HG03095 (cell line): ENCODE measurements around the gene GPATCH4.
"Not testable (repeated sequence)": the region's sequence is repeated elsewhere in the genome, so short reads cannot be mapped to it uniquely, and the experiment has no call there.

Experiments
- ATAC-seq: cut with Tn5 transposase; IDR thresholded peaks from one replicate; pipeline ENCODE4 v1.9.1; 2021; ENCODE audit warnings: moderate library complexity; ENCODE audit not compliant: unreplicated experiment

GPATCH4 gene

DNA sequence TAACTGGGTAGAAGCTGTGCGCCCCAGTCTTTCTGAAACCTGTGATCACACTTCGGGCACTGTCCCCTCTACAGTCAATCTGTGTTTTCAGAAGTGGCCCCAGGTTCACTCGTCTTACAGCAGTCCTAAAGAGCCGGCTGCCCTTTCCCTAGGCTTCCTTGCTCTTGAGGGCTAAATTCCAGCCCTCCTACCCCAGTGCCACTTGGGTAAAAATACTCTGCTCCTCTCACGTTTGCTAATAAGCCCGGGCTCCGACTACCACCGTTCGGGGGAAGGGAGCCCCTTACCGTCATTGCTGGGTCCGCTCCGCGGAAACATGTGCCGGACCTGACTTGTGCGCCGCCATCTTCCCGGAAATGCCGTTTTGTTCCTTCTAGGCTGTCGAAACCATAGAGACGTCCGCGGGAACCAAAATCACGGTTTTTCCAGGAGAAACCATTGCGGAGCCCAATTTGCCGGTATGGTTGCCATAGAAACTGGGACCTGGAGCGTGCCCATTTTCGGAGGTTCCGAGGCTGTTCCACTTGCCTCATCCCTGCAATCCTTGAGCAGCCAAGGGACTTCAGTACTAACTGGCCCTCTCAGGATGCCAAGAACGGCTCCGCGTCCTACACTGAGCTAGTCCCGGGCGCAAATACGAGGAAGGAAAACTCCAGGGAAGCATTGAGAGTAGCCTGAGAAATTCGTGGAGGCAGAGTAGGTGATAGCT, at the start of gene GPATCH4:
GPATCH4 (minus strand) TSS at position 358 of the 709 bp plus-strand sequence.
- no peak for ATAC-seq

DNA sequence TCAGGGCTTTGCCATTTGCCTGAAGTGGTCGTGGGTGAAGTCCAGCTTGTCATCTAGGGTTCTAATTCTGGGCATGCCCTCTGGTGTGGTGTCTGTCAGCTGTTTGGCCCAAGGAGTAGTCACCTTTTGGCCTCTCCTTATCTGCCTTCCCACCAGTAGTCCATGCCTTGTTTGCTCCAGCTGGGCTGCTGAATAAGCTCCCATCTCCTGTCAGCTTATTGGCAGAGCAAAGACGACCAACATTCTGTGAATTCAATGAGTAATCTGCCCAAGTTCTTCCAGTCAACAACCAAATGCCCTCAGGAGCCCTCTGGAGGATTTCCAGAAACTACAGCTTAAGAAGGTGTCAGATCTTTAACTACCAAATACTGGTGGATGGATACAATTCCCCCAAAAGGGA, 47.7 kb upstream of the GPATCH4 start:
- ATAC-seq: no peak

DNA sequence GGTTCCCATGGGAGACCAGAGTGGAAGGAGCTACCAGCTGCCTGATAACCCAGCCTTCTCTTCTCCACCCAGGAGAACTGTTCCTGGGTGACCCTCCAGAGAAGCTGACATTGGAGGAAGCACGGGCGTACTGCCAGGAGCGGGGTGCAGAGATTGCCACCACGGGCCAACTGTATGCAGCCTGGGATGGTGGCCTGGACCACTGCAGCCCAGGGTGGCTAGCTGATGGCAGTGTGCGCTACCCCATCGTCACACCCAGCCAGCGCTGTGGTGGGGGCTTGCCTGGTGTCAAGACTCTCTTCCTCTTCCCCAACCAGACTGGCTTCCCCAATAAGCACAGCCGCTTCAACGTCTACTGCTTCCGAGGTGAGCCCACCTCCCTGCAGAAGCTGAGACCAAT, 47.2 kb upstream of the GPATCH4 start:
- ATAC-seq: no peak

DNA sequence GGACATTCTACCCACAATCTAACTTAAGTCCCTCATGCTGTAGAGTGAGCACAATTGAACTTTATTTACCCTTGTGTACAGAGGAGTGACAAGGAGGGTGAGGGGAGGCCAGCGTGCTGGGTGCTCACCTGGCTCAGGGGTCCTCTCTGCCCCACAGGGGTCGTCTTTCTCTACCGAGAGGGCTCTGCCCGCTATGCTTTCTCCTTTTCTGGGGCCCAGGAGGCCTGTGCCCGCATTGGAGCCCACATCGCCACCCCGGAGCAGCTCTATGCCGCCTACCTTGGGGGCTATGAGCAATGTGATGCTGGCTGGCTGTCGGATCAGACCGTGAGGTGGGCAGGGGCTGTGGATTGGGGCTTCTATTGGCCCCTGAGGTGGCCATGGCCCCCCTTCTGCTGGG, 46.1 kb upstream of the GPATCH4 start:
- ATAC-seq: no peak

DNA sequence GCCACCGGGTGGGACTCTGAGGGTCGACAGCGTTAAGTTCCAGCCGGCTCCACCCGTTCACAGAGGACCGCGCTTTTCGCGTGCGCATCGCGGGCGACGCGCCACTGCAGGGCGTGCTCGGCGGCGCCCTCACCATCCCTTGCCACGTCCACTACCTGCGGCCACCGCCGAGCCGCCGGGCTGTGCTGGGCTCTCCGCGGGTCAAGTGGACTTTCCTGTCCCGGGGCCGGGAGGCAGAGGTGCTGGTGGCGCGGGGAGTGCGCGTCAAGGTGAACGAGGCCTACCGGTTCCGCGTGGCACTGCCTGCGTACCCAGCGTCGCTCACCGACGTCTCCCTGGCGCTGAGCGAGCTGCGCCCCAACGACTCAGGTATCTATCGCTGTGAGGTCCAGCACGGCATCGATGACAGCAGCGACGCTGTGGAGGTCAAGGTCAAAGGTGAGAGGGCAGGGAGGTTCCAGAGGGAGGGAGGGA, 45.5 kb upstream of the GPATCH4 start:
- no peak for ATAC-seq

DNA sequence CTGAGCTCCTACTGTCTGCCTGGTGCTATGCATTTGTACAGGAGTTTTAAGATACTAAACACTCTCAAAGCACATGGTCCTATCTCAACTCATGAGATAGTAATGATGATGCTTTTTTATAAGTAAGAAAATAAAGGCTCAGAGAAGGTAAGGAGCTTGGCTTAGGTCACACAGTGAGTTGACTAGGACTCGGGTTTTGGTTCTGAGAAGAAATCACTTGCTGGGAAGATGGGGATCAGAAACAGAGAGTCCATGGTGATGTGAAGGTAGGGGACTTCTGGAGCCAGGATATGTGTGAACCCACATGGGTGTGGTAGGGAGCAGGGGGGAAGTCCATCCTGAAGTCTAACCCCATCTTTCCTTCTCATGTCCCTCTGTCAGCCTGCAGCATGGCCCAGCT, 44.4 kb upstream of the GPATCH4 start:
- ATAC-seq: no peak

DNA sequence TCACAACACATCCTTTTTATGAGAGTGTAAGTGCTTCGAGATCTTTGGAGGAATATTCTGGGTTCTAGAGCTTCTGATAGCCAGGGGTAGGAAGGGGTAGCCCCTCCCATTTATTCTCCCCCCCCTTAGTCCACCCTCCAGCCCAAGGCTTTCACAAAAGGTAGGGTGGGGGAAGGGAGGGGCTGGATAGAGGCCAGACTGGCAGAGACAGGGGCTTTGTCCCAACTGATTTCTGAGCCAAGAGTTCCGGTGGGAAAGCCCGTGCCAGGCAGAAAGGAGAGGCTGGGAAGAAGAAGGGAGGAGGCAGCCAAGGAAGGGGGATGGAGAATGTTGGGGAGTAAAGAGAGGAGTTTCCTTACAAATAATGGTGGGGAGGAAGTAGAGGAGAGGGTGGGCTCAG, 43.8 kb upstream of the GPATCH4 start:
- no peak for ATAC-seq

DNA sequence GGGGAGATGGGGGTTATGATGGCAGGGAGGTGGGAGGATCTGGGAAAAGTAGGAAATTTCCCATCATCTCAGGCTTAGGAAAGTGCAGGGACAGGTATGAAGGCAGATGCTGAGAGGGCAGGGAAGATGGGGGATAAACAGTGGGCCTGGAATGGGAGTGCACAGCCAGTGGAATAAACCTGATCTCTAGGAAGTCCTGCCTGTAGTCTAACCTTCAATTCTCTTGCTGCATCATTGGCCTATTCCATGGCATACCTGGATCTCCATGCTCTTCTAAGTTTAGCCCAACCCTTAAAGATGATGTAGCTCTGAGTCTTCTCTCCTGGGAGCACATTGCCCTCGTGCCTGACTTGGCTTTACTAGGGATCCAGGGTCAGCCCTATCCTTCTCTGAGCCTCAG, 43.4 kb upstream of the GPATCH4 start:
- no peak for ATAC-seq

DNA sequence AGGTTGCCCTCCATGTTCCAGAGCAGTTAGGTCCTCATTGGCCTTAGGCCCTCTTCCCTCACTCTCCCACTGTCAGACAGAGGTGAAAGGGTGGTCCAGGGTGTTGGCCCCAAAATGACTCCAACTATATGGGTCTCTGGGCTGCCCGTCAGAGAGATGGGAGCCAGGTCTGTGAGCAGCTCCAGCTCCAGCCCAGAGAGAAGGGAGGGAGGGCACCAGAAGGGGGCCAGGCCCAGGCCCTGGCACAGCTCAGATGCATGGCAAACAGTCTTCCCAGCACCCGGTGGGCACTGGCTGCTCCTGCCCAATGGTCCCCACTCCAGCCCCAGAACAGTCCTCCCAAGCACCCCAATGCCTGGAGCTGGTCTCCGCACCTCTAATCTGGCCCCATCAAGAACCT, 42.9 kb upstream of the GPATCH4 start:
- ATAC-seq: no peak

DNA sequence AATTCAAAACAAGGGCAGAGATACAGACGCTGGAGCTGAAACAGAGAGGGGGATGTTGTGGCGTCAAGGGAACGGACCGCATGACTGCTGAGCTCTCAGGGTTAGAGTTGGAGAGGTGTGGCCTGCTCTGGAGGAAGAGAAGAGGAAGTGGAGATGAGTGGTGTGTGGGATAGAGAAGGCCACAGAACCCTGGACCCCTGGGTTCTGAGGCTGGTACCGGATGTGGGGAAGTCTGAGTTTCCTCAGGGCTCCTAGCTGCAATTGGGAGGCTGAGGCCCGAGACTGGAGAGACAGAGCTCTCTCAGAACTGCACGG, 42.5 kb upstream of the GPATCH4 start:
- ATAC-seq: no peak

DNA sequence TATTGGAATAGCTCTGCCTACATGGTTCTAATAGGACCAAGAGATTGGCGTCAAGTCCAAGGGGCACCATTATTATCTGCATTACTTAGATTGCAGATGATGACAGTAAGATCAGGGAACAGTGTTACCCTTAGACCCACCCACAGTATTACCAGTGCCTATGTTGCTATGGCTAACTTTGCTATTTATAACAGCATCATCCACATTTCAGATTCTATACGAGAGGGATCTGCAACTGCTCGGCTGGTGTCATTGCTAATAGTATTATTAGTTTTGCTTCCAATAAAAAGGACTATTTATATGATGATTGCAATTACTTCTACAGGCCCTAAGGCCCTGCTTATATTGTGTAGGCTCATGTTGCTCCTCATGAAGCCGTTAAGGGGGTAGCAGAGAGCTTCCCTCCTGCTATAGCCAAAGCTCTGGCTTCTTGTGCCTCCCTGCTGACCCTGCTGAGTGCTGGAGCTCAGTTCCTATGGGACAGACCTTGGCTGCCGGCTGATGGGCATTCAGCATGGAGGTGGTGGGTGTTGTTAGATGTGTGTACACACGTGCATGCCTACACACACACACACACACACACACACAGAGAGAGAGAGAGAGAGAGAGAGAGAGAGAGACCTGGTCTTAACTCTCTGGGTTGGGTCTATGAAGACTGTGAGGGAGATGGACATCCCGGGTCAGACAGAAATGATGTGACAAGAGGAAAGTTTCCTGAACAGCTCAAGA, 41.9 kb upstream of the GPATCH4 start:
- ATAC-seq: no peak

DNA sequence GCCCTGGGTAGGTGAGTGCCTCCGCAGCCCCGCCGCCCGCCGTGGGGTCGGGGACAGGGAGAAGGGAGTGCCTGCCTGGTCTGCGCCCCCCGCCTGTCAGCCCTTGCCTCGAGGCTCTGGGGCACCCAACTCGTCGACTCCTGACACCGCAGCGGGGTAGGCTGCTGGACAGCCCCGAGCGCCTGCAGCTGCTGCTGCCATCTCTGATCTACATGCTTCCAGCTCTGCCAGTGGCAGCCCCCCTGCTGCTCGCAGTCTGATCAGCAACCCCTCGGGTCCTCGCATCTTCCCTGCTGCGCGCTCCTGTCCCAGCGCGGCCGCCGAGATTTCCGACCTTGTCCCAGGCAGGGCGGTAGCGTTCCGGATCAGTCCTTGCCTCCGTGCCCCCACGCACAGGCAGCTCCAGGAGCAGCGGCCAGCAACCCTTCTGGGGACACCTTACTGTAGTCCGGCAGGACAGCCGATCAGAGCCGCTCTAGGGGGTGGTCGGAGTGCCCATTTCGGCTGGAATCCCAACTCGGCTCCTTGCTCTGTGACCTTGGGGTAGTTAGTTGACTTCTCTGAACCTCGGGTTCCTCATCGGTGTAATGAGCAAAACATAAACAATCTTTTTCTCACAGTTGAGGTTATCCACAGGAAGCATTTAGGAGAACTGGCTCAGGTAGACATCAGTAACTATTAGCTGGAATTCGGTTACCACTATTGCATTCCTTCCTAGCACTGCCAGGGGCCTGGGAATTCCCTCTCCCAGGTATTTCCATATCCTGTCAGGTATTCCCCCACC, 41.2 kb upstream of the GPATCH4 start:
- ATAC-seq: no peak

DNA sequence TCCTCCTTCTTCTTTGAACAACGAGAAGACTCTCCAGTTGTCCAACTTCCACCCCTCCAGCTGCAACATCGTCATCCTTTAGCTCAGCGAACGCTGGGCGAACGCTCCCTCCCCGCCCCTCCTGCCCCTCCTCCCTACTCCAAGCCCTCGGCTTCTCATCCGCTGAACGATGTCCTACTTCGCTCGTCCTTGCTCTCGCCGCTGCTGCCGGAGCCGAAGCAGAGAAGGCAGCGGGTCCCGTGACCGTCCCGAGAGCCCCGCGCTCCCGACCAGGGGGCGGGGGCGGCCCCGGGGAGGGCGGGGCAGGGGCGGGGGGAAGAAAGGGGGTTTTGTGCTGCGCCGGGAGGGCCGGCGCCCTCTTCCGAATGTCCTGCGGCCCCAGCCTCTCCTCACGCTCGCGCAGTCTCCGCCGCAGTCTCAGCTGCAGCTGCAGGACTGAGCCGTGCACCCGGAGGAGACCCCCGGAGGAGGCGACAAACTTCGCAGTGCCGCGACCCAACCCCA, 40.5 kb upstream of the GPATCH4 start, which contains the start of gene BCAN:
BCAN (plus strand) TSS at position 357 of the 504 bp plus-strand sequence. CDS start 3,938 bp downstream, outside the sequence.
- ATAC-seq: no peak

DNA sequence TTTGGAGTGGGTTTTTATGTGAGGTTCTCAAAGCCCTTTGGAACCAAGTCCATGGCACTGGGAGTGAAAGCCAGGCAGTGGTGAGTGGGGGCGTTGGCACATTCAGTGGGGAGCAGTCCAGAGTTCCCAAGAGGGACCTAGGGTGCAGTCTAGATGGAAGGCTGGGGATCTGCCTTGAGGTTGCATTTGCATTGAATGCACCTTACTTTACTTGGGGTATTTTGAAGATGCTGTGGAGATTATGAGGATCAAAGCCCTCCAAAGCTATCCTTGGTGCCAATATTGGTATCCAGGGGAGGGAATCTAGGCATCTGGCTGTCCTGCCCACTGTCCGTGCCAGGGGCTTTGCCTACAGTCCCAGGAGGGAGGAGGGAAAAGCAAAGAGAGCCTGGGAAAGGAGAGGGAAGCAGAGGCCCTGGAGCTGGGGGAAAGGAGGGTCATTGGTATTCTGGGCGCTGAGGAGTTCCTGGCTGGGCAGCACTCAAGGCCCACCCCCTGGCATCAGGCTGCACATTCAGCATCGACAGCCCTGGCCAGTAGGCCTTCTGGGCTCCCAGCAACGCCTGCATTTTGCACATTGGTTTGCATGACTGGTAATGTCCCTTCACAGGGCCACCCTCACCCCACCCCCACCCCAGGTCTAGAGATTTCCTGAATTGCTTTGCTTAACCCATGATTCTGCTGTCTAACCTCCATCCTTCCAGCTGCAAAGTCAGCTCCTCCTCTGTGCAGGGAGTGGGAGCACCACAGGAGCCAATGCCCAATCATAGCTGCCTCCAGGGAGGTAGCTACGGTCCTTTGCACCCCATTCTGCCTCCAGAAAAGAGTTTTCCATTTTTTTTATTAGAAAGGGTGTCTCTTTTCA, 39.8 kb upstream of the GPATCH4 start:
- no peak for ATAC-seq

DNA sequence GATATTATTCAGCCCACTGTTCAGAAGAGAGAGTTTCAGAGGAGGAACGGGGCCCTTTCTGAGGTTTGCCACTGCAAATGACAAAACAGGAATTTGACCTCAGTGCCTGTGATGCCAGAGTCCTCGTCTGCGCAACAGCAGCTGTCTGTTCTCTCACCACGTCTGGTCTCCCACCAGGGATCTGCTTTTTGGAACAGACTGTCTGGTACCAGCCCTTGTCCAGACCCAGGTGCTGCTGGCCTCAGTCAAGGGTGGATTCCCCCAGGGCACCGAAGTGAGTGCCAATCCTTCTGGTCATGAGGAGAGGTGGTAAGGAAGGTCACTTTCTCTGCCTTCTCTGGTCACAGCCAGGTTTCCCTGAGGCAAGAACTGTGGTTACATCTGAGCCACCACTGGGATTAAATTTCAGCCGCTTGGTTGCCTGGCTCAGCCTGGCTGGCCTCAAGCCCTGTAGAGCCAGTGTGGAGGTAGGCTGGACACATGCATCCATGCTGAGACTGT, 38.4 kb upstream of the GPATCH4 start:
- ATAC-seq: no peak

DNA sequence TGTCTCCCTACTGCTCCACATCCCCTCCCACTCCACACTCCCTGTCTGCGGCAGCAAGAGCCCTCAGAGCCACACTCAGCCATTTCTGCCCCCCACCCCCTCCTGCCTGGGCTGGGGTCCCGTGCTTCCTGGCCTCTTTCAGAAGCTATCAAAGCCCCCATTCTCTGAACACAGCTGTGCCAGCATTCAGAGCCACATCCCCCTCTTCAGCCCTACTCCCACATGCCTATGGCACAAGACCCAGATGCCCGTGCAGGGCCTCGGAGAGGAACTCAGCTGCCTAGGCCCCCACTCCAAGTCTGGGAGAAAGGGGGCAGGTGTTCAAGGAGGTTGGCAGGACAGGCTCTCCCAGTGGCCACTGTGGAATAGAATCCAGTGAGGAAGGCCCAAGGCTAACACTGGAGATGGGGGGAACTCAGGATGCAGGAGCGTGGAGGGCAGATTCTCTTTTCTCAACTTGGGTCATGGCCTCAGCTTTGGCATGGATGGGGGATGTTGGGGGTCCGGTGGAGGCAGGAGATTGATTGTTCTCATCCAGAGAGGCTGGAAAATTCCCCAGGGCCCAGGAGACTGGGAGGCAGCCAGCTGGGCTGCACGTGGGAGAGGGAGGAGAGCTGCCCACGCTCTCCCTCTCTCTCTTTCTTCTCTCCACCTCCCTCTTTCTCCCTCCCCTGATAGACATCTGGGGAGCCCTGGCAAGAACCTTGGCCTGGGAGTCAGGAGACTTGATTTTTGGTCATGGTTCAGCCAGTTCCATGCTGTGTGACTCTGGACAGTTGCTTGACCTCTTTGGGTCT, 37.1 kb upstream of the GPATCH4 start:
- no peak for ATAC-seq

DNA sequence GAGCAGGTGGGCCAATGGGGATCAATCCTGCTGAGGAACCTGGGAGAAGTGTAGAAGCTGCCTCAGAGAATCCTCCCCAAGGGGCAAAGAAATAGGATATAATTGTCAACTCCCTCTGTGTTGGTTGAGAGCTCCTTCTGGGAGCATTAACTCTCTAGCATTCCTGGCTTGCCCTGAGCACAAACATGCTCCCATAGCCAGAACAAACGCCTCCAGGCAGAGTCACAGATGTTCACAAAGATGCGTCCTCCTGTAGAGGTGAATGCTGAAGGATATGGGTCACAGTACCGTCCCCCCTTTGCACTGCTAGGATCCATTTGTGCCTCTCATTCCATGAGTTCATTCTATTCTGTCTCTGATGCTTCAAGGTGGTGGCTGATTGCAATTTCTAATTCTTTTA, 31.1 kb upstream of the GPATCH4 start:
- ATAC-seq: no peak

DNA sequence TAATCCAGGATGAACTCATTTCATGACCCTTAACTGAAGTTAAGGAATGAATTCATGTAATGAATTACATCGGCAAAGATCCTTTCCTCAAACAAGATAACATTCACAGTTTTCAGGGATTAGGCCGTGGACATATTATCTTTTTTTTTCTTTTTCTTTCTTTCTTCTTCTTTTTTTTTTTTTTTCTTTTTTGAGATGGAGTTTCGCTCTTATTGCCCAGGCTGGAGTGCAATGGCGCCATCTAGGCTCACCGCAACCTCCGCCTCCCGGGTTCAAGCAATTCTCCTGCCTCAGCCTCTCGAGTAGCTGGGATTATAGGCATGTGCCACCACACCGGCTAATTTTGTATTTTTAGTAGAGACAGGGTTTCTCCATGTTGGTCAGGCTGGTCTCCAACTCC, 29.9 kb upstream of the GPATCH4 start:
- not testable (repeated sequence) for ATAC-seq

DNA sequence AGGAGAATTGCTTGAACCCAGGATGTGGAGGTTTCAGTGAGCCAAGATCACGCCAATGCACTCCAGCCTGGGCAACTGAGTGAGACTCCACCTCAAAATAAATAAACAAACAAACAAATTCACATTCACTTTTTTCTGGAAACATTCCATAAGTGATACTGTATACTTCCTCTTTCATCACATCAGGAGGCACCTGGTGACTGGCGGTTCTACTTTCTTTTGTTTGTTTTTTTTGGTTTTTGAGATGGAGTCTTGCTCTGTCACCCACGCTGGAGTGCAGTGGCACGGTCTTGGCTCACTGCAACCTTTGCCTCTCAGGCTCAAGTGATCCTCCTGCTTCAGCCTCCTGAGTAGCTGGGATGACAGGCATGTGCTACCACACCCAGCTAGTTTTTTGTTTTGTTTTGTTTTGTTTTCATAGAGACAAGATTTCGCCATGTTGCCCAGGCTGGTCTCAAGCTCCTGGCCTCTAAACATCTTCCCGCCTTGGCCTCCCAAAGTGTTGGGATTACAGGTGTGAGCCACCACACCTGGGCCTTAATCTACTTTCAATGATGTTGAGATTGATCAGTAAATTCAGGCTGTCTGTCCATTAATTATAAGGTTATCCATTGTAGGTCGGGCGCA, 28.7 kb upstream of the GPATCH4 start:
- no peak for ATAC-seq
